ENCODE measurements around the gene SORCS3.
A peak's percentile ranks its signal among the peaks of the same experiment; 100 is the strongest.

Gene SORCS3

DNA sequence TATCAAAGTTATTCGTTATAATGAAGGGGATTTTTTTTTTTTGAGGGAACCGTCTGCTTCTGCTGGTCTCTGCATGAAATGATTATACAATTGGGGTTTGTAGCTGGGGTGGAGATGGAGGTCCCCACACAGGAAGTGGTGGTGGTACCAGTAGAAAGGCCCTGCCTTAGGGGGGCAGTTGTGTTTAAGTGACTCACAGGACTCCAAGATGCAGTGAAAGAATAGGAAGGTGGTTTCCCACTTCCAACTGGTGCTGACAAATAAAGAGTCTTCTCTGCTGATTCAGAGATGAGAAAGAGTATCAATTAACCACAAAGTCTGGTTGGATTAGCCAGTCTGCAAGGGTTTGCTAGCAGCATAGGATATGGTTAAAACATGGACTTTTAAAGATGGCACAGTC is 376.0 kb downstream of the SORCS3 start:
- peak in 1 of 2 experiments; percentile 1 for DNase-seq (ENCODE audit: low read depth in 2 of 2)

DNA sequence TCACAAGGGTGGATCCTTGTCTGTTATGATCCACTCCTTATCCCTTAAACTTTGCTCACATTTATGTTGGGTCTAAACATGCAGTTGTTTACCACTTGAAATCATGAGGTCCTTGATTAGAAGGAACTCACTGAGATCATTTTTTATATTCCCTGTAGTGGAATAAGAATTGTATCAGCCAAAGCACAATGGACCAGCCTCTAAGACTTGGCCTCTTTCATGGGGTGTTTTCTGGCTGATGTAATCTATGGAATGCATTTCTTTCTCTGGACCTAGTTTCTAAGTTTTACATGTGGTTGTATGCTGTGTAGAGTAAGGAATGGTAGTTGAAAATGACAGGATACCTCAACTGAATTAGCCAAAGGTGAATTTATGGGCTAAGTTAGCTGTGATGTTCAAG is 376.6 kb downstream of the SORCS3 start:
- DNase-seq (ENCODE audit: low read depth in 2 of 2) = no peak

DNA sequence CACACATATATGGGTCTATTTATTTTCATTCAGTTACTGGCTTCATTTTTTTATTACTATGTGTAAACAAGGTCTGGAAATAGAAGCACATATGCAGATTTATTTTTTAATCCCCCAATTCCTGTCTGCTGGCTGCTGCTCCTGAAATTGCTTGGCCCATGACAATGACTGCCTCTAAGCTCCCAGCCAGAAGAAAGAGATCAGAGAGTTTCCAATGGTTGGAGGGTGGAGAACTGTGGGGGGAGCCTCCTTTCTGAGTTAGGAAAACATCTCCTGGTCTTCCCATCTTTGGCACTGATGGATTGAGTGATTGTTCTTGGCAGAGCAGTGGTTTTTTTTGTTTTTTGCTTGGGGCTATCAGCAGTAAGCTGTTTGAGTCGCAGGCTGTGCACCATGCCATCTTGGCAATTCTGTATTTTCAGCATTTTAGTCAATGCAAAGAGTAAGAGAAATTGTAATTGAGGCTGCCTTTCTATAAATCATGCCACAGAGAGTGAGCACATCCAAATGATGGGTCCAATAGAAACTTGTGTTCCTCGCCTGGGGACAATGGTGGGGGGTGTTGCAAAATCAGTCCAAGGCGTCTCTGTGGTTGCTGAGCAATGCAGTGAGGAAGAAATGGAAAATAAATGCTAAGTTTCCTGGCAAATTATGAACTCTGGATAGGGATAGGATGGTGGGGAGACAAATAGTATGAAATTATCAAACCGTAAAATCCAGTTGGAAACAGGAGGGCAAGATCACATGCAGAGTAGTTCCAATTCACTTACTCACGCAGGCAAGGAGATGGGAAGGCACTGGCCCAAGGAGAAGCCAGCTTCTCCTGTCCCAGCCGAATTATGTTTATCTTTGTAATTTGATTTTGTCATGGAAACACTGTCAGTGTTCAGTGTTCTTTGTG is 382.4 kb downstream of the SORCS3 start:
- no peak for DNase-seq (ENCODE audit: low read depth in 2 of 2)

DNA sequence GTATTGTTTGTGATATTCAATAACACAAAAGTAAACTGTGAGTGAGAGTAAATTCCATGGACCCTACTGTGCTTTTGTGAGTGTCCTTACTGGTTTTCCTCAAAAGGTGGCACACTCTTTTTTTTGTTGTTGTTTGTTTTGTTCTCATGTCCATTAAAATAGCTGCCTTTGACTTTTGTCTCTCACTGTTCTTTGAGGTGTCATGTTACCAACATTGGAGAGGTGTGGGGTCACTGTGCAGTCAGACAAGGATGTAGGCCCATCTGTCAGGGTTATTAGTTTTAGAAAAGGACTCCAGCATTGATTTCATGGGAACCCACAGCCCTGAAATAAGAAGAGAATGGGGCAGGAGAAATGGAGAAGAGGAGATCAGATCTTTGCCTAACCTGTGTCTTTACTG is 383.1 kb downstream of the SORCS3 start:
- no peak for DNase-seq (ENCODE audit: low read depth in 2 of 2)

DNA sequence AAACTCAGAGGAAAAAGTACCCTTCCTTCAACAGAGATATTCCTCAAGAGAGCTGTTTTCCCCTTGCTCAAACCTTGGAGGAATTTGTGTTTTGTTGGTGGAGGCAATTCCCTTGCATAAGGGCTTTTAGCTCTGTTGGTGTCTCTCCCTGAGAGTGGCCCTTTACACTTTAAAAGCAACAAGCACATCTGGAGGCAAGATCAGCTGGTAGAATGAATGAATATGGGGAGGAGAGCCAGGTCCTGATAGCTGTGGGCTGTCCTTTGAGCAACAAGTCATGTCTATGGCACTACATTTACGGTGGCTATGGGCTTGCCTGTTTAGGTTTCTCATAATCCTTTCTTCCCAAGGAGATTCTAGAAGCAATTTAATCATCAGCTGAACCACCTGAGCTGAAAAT is 384.0 kb downstream of the SORCS3 start:
- DNase-seq (ENCODE audit: low read depth in 2 of 2) = no peak

DNA sequence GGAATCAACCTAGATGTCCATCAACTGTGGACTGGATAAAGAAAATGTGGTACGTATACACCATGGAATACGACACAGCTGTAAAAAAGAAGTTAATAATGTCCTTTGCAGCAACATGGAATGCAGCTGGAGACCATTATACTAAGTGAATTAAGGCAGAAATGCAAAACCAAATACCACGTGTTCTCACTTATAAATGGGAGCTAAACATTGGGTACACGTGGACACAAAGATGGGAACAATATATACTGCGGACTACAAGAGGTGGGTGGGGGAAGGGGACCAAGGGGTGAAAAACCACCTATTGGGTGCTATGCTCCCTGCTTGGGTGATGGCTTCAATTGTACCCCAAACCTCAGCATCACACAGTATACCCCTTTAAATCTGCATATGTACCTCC is 385.5 kb downstream of the SORCS3 start:
- DNase-seq (ENCODE audit: low read depth in 2 of 2) = no peak

DNA sequence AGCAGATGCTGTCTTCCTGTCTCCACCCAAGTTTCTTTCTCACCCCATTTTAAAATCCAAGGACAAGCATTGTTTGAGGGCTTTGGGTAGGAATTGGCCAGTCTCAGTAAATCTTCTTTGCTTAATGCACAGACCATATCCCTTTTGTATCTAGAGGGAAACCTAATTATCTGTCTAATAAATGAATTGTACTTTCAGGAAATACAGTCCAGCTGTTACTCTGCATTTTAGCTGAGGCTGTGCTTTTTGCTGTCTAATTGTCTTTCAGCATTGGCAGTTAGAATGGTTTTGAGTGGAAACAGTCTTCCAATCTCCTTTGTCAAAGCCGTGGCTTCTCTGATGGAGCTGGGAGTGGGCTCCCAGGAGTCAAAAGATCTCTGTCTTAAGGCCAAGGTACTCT is 388.2 kb downstream of the SORCS3 start:
- DNase-seq (ENCODE audit: low read depth in 2 of 2) = no peak

DNA sequence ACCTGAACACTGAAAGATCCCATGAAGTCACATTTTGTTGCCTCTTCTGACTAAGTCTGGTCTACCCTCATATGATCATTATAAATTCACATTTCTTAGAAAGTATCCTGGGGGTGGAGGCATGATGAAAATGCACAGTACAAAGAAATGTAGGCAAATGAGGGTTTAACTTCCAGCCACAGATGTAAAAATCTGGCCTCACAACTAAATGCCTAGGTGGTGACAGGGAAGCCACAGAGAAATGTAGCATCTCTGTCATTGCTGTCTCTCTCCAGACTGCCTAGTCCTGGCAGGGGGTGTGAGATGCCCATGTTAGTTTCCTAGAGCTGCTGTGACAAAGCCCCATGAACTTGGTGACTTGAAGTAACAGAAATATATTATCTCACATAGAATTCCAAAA is 395.9 kb downstream of the SORCS3 start:
- DNase-seq (ENCODE audit: low read depth in 2 of 2) = no peak

DNA sequence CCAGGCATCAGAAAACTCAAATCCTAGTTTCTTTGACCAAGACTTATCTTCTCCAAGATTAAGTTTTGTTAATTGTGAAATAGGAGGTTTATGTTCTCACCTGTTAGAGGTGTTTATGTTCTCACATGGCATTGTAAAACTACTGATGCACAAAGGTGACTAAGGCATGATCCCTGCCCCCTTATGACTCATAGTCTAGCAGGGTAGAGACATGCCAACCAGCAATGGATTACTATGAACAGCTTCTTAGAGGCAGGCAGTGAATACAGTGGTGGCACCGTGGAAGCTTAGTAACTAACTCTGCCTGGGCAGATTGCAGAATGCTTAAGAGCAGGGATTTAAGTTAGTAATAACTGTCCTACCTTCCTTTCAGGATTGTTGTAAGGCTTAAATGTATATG is 400.9 kb downstream of the SORCS3 start:
- DNase-seq (ENCODE audit: low read depth in 2 of 2) = no peak

DNA sequence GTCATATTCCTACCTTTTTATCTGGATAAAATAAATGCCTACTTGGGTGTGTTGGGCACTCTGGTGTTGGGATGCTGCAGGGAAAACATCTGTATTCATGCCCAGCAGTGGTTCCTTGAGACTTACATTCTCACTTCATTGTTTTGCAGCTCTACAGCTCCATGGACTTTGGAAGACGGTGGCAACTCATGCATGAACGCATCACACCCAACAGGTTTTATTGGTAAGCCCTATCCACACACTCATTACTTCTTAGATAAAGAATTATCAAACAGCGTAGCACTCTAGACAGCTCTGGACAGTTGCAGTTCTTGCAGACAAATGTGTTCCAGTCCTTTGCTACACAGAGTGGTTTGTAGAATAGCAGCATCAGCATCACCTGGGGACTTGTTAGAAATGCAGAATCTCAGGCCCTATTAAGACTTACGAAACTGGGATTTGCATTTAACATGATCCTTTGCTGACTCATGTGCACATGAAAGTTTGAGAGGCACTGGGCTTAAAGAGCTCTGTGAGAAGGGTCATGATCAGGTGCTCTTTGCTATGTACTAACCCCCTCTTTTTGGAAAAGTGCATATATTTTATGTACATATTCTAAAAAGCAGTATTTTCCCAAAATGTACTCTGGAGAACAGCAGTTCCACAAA is 401.9 kb downstream of the SORCS3 start:
- DNase-seq (ENCODE audit: low read depth in 2 of 2) = no peak

DNA sequence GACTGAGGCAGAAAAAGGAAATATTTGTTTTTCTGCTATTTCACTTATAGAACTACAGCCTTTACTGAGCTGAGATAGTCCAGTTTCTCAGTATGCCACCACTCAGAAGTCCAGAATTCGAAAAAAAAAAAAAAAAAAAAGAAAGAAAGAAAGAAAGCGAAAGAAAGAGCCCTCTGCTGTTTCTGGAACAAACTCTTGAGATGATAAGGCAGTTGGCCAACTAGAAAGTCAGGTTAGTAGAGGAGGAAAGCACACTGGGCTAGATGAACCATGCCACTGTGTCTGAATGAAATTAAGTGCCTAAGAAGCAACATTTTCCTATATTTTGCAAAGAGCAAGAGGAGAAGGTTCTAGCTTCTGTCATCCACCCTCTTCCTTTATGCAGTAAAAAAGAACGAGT is 403.8 kb downstream of the SORCS3 start:
- no peak for DNase-seq (ENCODE audit: low read depth in 2 of 2)

DNA sequence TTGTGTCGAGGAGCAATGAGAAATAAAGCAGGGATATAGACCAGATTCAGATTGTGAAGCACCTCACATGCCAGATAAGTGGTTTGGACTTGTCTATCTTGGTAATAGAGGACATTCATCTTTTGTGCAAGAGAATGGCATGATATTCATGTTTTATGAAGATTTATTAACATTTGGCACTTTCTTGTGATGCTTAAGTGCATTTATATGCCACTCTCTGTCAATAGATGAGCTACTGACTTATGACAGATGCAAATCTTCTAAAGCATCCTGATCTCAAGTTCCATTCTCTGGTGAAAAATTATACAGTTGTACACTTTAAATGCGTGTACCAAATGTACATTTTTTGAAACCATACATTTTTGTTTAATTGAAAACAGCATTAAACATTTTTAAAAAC is 415.3 kb downstream of the SORCS3 start:
- DNase-seq (ENCODE audit: low read depth in 2 of 2) = no peak

DNA sequence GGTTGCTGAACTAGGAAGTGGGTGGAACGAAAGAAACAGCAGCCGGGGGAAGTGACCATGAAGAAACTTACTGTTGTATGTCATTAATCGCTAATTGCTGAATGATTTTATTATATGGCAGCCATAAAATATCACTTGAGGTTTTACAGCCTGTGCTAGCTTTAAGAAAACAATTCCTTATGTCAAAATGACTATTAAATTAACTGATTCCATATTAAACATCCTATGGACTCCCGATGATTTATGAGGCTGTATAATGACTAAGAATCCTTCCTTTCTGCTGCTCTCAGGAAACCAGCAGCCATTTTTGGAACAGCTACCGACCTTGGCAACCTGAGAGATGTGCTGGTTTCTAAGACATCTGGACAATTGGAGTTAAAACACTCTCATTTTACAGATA is 421.9 kb downstream of the SORCS3 start:
- DNase-seq (ENCODE audit: low read depth in 2 of 2) = no peak

DNA sequence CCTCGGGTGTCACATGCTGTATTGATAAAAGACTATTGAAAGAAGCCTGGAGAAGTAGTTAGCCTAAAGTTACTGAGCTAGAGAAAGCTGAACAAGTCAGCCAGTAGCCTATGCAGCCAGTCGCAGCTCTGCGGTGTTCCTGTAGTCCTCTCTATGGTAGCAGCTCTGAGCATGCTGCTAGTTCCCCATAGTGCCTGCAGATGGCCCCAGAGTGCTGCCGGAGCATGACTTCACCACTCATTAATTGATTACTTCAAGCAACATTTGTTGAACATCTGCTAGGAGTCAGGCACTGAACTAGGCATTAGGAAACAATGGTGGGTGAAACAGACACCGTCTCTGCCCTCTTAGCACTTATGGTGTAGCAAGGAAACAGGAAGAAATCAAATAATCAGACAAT is 422.7 kb downstream of the SORCS3 start:
- peak in 1 of 2 experiments; percentile 6 for DNase-seq (ENCODE audit: low read depth in 2 of 2)

DNA sequence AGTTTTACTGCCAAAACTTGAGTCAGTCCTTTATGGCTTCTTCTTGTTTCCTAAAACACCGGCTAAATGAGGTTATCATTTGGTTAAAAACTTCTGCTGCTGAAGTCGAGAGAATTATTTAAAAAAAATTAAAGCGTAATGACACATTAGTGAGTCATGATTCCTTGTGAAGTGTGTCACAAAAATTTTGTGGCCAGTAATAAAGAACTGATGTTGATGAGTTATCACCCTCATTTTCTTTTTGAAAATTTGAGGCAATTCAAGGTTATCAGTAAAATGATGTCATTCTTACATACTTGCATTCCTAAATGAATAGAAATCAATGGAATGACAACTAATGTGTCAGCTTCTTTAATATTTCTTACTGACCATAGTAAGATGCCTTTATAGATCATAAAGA is 427.4 kb downstream of the SORCS3 start:
- DNase-seq (ENCODE audit: low read depth in 2 of 2) = no peak

DNA sequence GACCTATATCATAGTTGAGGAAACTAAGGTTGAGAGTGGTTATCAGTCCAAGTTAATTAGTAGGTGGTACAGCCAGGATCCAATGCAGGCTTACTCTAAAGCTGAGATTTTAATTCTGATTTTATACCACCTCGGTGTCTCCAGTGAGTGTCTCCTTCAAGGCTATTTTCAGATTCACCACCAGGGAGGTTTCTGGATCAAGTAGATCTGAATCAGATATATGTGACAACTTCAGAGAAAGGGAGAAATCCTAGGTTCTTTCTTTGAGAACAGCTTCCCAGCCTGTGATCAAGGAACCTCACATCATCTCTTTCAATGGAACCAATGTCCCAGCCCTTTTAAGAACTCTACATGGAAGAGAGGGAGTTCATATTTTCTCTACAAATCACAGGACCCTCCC is 429.2 kb downstream of the SORCS3 start:
- DNase-seq (ENCODE audit: low read depth in 2 of 2) = no peak

DNA sequence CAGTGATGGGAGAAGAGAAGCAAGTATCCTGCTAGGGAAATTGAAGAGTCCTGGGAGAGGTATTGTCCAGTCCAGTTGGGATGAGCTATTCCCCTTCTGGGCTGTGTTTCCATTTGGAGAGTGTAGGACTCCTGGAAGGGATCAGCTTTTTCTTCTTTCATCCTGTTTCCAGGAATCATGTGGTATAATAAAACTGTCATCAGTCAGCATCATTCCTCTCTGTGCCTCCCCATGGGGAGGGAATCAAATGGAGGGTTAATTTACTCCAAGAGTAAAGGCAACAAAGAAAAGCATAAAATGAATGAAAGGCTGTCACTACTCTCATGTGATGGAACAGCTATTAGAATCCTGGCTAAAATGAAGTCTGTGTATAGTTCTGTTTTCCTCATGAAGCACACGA is 429.9 kb downstream of the SORCS3 start:
- DNase-seq (ENCODE audit: low read depth in 2 of 2) = no peak

DNA sequence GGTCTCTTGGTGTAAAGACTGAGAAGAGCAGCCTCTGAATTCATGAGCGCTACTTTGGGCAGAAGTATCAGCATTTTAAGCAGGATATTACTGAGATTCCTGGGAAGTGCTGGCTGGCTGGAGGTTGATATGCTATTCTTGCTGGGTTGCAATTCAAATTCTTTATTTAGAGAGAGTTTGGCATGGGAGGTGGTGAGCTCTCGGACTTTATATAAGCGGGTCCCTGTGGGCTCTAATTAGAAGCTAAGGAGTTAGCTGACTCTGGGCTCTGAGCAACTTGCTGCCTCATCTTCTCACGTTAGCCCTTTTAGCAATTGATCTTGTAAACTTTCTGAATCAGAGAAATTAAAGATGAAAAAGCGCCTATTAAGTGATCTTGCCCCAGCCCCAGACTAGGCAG is 430.9 kb downstream of the SORCS3 start:
- no peak for DNase-seq (ENCODE audit: low read depth in 2 of 2)

DNA sequence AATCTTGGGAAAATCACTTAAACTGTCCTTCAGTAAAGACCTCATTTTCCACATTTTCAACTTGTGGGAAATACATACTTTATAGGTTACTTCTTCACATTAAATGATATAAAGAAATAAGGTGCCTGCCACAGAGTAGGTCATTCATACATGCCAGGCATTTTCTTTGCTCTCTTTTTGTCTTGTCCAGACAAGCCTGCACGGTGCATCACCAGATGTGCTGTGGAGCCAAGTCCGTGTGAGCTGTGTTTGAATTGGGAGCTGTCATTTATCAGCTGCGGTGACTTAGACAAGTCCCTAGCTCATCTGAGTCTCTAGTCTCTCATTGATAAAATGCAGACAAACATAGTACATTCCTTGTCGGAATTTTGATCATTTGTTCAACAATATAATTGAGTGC is 432.9 kb downstream of the SORCS3 start:
- no peak for DNase-seq (ENCODE audit: low read depth in 2 of 2)

DNA sequence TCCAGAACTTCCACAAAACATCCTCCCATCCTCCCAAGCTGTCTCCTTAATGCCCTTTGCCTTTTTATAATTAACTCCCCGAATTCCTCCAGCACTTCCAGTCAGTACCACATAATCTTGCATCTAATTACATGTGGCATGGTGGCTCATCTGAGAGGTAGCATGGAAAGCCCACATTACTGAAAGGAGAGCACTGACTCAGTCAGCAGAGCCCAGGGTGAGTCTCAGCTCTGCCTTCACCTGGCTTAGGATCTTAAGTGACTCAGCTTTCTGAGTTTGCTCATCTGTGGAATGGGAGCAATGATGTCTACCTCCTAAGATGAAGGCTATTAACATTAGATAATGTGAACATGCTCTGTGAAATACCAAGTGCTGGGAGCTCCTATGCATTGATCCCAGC is 433.9 kb downstream of the SORCS3 start:
- no peak for DNase-seq (ENCODE audit: low read depth in 2 of 2)

DNA sequence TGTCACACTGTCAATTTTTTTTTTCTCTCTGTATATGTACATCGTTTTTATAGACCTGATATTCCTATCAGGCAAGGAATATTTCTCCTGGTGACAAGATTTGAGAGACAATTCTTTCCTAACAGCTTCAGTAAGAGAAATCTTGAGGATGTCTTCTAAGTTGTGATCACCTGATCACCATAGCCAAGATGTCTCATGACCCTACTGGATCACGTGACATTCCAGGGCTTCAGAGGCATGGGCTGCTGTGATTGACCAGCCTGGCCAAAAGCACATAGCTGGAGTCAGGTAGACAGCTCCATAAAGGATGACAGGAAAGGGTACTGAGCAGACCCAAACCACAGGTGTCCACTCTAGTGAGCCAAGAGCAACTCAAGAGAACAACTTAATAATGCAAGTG is 444.9 kb downstream of the SORCS3 start:
- DNase-seq (ENCODE audit: low read depth in 2 of 2) = no peak

DNA sequence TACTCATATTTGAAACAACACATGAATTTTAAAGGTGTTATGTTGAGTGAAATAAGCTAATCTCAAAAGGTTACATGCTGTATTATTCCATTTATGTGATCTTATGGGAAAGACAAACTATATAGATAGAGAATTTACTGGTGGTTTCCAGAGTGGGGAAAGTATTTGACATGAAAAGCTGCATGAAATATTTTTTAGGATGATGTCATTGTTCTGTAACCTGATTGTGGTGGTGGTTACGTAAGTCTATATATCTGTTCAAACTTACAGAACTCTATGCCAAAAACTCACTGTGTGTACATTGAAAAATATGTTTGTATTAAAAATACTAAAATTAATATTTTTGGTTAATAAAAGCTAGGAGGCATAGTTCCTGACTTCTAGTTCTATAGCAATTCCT is 453.0 kb downstream of the SORCS3 start:
- DNase-seq (ENCODE audit: low read depth in 2 of 2) = no peak

DNA sequence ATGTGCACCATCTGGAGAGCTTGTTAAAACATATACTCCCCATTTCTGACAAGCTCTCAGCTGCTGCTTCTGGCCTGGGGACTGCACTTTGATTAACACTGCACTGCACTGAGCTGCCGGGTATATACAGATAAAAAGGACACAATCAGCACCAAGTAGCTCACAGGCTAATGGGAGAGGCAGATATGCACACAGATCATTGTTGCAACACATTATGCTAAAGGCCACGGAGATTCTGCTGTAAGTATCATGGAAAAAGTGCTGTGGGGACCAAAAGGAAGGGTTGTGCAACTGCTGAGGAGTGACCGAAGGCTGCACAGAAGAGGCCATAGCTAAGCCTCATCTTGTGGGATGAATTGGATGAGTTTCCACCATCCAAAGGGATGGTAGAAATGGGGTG is 455.2 kb downstream of the SORCS3 start:
- no peak for DNase-seq (ENCODE audit: low read depth in 2 of 2)

DNA sequence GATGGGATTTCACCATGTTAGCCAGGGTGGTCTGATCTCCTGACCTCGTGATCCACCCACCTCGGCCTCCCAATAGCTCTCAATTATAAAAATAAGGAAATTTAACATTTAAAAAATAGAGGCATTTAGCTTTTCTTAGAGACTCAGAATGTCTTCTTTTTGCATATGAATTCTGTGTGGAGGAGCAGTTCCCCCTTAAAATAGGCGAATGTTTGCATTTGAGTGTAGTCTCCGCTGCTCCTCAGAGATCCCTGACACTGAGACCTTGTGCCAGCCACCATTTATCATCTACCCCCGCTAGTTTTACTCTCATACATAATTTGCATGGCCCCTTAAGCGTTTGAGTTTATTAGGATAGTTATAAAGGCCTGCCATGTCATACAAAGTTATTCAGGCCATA is 461.9 kb downstream of the SORCS3 start:
- no peak for DNase-seq (ENCODE audit: low read depth in 2 of 2)
